ENCODE results near the gene ANGPTL2. TPM values are rescaled to one million over a fixed set of nuclear protein-coding genes. Genes with fewer than 3 reads are reported as not detected.

Gene ANGPTL2
- total and polyA plus RNA-seq, 4 experiments from 2014 or later = not detected

DNA sequence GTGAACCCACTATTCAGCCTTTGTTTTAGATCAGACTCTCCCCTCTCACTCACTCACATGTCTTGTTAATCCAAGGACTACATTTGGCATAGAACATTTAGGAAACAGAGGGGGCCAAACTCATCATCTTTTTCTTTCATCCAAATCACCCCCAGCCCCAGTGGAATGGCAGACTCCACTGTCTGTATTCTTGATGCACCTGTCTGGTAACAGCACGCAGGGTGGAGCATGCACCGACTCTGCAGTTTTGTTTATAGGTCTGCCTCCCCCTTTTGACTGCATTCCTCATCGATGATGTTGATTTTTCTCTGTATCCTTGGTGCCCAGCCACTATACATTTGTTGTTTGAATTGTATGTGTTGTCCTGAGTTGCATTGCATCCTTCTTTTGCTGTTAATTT lies 66.0 kb downstream of the ANGPTL2 start:
- peaks cover 4 to 14% (median 9%) of the 10 kb centered on the region in 4 donors for H3K4me1 Mint-ChIP-seq
- H3K9me3 Mint-ChIP-seq = no peaks in the 10 kb centered on the region
- Histone ChIP-seq H3K36me3 (ENCODE audit: insufficient read depth, low read length) (no peaks in the 10 kb centered on the region), H3K4me3 (ENCODE audit: low read length in 2 of 2) (no peak overlapping the region), H3K4me1 (ENCODE audit: insufficient read depth, low read length) (no peaks in the 10 kb centered on the region), H3K27me3 (ENCODE audit: insufficient read depth, low read length) (no peaks in the 10 kb centered on the region), H3K9me3 (ENCODE audit: control insufficient read depth in 1 of 2, low read length in 2 of 2) (no peaks in the 10 kb centered on the region), H3K27ac (ENCODE audit: low read depth, low read length) (no peak overlapping the region)
- H3K4me3 Mint-ChIP-seq = no peak overlapping the region
- H3K27me3 Mint-ChIP-seq = no peaks in the 10 kb centered on the region
- DNase-seq = no peak
- H3K27ac Mint-ChIP-seq = peak overlapping the region in 2 of 7 donors; percentile 23 to 24
- intact Hi-C loops (cut with micrococcal nuclease) = no loop called here
- ChIA-PET CTCF (ENCODE audit: partially characterized antibody) (no interaction called here), POLR2A (ENCODE audit: partially characterized antibody) (interaction anchor here (1.2 kb wide), 1 partner anchor 7 kb away, joined by 4 read pairs; no protein-coding TSS in a partner anchor)
- H3K36me3 Mint-ChIP-seq = peaks cover 2 to 6% of the 10 kb centered on the region in 2 donors

DNA sequence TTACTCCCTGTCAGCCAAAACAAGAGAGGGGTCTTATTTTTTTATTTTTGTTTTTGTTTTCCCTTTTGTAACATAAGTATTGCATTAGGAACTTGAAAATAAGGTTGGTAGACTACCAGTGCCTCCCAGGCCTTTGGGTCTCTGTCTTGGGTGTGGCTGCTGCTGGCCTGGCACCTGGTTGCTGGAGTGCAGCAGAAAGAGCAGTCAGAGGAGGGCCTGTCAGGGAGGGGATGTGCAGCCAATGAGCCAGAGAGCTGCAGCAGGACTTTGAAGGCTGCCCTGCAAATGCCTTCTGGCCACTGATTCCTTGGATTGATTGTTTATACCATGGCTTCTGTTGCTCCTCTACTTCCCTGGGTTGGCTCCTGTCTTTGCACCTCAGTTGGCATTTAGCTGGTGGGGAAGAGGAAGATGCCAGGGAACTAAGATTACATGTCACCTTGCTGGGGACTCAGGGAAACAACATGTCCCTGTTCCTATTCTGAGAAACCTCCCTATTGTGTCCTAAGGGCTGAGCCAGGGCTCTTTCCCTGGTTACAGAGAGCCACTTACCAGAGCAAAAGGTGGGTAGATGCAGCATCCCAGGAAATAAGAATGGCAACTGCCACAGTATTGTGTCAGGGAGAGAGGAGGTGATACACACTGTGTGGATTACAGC lies 66.6 kb downstream of the ANGPTL2 start:
- Mint-ChIP-seq H3K27ac (peak overlapping the region in 1 of 7 donors; percentile 36), H3K27me3 (no peaks in the 10 kb centered on the region), H3K9me3 (no peaks in the 10 kb centered on the region), H3K4me3 (no peak overlapping the region), H3K36me3 (peaks cover 2 to 6% of the 10 kb centered on the region in 2 donors), H3K4me1 (peaks cover 4 to 20% (median 8%) of the 10 kb centered on the region in 4 donors)
- ChIA-PET POLR2A (ENCODE audit: partially characterized antibody) (no interaction called here), CTCF (ENCODE audit: partially characterized antibody) (no interaction called here)
- no peaks in the 10 kb centered on the region for H3K36me3 ChIP-seq (ENCODE audit: insufficient read depth, low read length)
- no peaks in the 10 kb centered on the region for H3K9me3 ChIP-seq (ENCODE audit: control insufficient read depth in 1 of 2, low read length in 2 of 2)
- intact Hi-C loops (cut with micrococcal nuclease) = no loop called here
- H3K27ac ChIP-seq (ENCODE audit: low read depth, low read length) = no peak overlapping the region
- no peaks in the 10 kb centered on the region for H3K4me1 ChIP-seq (ENCODE audit: insufficient read depth, low read length)
- DNase-seq = no peak
- no peak overlapping the region for H3K4me3 ChIP-seq (ENCODE audit: low read length in 2 of 2)
- no peaks in the 10 kb centered on the region for H3K27me3 ChIP-seq (ENCODE audit: insufficient read depth, low read length)

DNA sequence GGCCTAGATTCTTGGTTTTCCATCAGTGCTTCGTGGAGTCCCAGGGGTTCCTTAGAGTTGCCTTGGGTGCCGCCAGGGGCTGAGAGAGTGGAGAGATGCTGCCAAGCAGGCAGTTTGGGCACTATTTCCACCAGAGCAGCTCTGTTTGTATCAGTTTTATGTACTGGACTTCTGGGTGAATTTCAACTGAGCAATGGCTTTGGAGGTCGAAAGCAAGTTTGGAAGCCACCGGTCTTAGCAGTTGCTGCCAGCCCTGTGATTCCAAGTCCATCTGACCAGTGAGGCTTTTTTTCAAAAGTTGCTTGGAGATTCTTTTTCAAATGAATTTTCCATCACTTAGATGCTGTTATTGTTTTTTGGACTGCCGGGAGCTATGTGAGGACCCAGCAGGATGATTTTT lies 68.5 kb downstream of the ANGPTL2 start:
- no peaks in the 10 kb centered on the region for H3K27me3 Mint-ChIP-seq
- H3K4me3 ChIP-seq (ENCODE audit: low read length in 2 of 2) = no peak overlapping the region
- intact Hi-C loops (cut with micrococcal nuclease) = no loop called here
- no peak overlapping the region for H3K27ac ChIP-seq (ENCODE audit: low read depth, low read length)
- CTCF ChIA-PET (ENCODE audit: partially characterized antibody) = no interaction called here
- H3K4me1 Mint-ChIP-seq = peaks cover 8 to 31% (median 16%) of the 10 kb centered on the region in 4 donors
- H3K4me1 ChIP-seq (ENCODE audit: insufficient read depth, low read length) = peaks cover 9% of the 10 kb centered on the region
- no peak overlapping the region for H3K27ac Mint-ChIP-seq
- no peak for DNase-seq
- H3K36me3 ChIP-seq (ENCODE audit: insufficient read depth, low read length) = no peaks in the 10 kb centered on the region
- POLR2A ChIA-PET (ENCODE audit: partially characterized antibody) = no interaction called here
- no peaks in the 10 kb centered on the region for H3K9me3 Mint-ChIP-seq
- no peaks in the 10 kb centered on the region for H3K27me3 ChIP-seq (ENCODE audit: insufficient read depth, low read length)
- H3K9me3 ChIP-seq (ENCODE audit: control insufficient read depth in 1 of 2, low read length in 2 of 2) = no peaks in the 10 kb centered on the region
- peaks cover 2 to 9% of the 10 kb centered on the region in 2 donors for H3K36me3 Mint-ChIP-seq
- H3K4me3 Mint-ChIP-seq = no peak overlapping the region

DNA sequence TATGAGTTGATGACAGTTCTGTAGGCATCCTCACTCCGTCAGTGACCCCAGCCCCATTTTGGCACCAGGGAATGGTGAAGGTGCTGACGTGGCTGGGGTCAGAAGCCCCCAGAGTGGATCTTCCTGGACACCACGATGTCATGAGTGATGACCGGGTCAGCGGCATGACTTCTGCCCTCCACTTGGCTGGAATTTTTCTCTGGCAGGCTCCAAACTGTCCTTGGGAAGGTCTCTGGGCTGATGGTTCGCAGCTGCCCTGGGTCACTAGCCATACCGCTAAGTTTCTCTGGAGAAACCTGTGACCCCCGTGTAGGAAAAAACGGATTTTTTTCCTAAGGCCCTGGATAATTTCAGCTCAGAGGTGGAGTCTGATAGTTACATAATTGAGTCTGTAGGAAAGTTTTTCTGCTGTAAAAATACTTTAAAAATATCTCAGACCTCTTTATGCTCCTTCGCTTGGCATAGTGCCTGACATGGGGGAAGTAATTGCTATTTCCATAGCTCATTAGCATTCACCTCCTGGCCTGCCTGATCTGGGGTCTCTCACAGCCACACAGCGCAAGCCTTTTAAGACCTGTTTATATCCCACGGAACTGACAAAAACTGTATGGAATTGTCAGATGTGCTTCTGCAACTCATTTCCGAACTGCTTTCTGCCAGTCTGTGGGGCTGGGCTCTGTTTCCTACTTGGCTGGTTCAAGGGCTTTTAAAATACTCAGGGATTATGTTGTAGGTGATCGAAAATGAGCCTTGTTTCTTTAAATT lies 69.2 kb downstream of the ANGPTL2 start:
- intact Hi-C loops (cut with micrococcal nuclease) = no loop called here
- ChIA-PET POLR2A (ENCODE audit: partially characterized antibody) (no interaction called here), CTCF (ENCODE audit: partially characterized antibody) (no interaction called here)
- peak overlapping the region in 1 of 7 donors; percentile 6 for H3K27ac Mint-ChIP-seq
- peaks cover 2 to 9% of the 10 kb centered on the region in 2 donors for H3K36me3 Mint-ChIP-seq
- no peak overlapping the region for H3K4me3 ChIP-seq (ENCODE audit: low read length in 2 of 2)
- no peaks in the 10 kb centered on the region for H3K27me3 Mint-ChIP-seq
- no peaks in the 10 kb centered on the region for H3K9me3 ChIP-seq (ENCODE audit: control insufficient read depth in 1 of 2, low read length in 2 of 2)
- H3K9me3 Mint-ChIP-seq = no peaks in the 10 kb centered on the region
- no peaks in the 10 kb centered on the region for H3K36me3 ChIP-seq (ENCODE audit: insufficient read depth, low read length)
- H3K27me3 ChIP-seq (ENCODE audit: insufficient read depth, low read length) = no peaks in the 10 kb centered on the region
- no peak overlapping the region for H3K4me3 Mint-ChIP-seq
- H3K4me1 ChIP-seq (ENCODE audit: insufficient read depth, low read length) = peaks cover 16% of the 10 kb centered on the region
- no peak overlapping the region for H3K27ac ChIP-seq (ENCODE audit: low read depth, low read length)
- no peak for DNase-seq
- peaks cover 13 to 31% (median 21%) of the 10 kb centered on the region in 4 donors for H3K4me1 Mint-ChIP-seq

DNA sequence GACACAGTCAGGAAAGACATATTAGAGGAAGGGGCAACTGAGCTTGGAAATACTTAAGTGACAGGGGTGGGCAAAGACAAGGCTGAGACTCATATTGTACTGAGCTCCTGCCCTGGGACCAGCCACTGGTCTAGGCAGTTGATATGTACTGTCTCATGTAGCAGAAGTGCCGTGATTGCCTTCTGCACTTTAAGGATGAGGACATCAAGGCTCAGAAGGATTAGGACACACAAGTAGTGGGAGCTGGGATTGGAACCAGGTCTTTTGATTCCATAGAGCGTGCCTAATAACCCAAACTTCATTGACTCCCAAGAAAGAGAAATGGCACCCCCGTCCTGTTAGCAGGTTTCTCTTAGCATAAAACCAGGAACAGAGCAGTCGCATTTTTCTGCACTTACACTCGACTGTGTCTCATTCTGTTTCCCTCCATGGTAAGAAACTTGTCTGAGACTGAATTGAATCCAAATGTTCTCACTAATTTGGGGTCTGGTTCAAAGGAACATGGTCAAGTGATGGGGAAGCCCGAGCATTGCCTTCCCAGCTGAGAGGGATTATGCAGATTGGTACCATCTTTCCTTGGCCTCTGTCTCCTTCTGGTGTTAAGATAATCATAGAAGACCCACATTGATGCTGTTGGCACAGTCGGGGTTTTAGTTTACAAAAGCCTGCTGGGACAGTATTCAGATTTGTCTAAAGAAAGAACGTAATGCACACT lies 70.4 kb downstream of the ANGPTL2 start:
- Histone ChIP-seq H3K27me3 (ENCODE audit: insufficient read depth, low read length) (no peaks in the 10 kb centered on the region), H3K4me3 (ENCODE audit: low read length in 2 of 2) (no peak overlapping the region), H3K36me3 (ENCODE audit: insufficient read depth, low read length) (no peaks in the 10 kb centered on the region), H3K27ac (ENCODE audit: low read depth, low read length) (no peak overlapping the region), H3K4me1 (ENCODE audit: insufficient read depth, low read length) (peaks cover 21% of the 10 kb centered on the region), H3K9me3 (ENCODE audit: control insufficient read depth in 1 of 2, low read length in 2 of 2) (no peaks in the 10 kb centered on the region)
- ChIA-PET POLR2A (ENCODE audit: partially characterized antibody) (no interaction called here), CTCF (ENCODE audit: partially characterized antibody) (no interaction called here)
- Mint-ChIP-seq H3K27me3 (no peaks in the 10 kb centered on the region), H3K36me3 (peaks cover 2 to 9% of the 10 kb centered on the region in 2 donors), H3K27ac (peak overlapping the region in 3 of 7 donors; percentile 1 to 34 (median 10)), H3K9me3 (no peaks in the 10 kb centered on the region), H3K4me3 (no peak overlapping the region), H3K4me1 (peaks cover 18 to 37% (median 24%) of the 10 kb centered on the region in 4 donors)
- no peak for DNase-seq
- intact Hi-C loops (cut with micrococcal nuclease) = no loop called here

DNA sequence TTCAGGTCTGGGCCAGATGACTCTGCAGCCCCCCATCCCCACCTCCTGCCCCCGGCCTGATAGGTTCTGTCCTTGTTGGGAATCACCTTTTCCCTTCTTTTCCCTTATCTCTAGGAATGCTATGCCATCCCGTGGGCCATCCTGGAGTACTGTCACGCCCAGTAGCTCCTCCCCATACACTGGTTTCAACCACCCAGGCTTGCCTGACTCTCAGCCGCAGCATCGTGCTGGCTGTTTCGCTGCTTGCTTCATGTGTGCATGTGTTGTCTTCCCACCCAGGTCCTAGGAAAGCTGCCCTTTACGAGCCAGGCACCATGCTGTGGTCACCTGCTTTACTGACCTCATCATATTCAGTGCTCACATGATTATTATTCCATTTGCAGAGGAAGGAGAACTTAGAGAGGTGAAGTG lies 71.8 kb downstream of the ANGPTL2 start:
- peak overlapping the region in 2 of 8 donors; percentile 16 to 23 for H3K4me3 Mint-ChIP-seq
- peaks cover 18 to 37% (median 25%) of the 10 kb centered on the region in 4 donors for H3K4me1 Mint-ChIP-seq
- H3K4me3 ChIP-seq (ENCODE audit: low read length in 2 of 2) = no peak overlapping the region
- DNase-seq = no peak
- H3K27ac Mint-ChIP-seq = peak overlapping the region in 1 of 7 donors; percentile 52
- H3K27me3 Mint-ChIP-seq = no peaks in the 10 kb centered on the region
- H3K9me3 Mint-ChIP-seq = no peaks in the 10 kb centered on the region
- no peaks in the 10 kb centered on the region for H3K27me3 ChIP-seq (ENCODE audit: insufficient read depth, low read length)
- no peaks in the 10 kb centered on the region for H3K9me3 ChIP-seq (ENCODE audit: control insufficient read depth in 1 of 2, low read length in 2 of 2)
- ChIA-PET POLR2A (ENCODE audit: partially characterized antibody) (interaction anchor here (1.5 kb wide), 1 partner anchor 13 kb away, joined by 3 read pairs; no protein-coding TSS in a partner anchor), CTCF (ENCODE audit: partially characterized antibody) (interaction anchor here (0.7 kb wide), 1 partner anchor 164 kb away, joined by 3 read pairs; no protein-coding TSS in a partner anchor)
- intact Hi-C loops (cut with micrococcal nuclease) = no loop called here
- H3K36me3 Mint-ChIP-seq = peaks cover 2 to 9% of the 10 kb centered on the region in 2 donors
- peaks cover 21% of the 10 kb centered on the region for H3K4me1 ChIP-seq (ENCODE audit: insufficient read depth, low read length)
- H3K27ac ChIP-seq (ENCODE audit: low read depth, low read length) = no peak overlapping the region
- H3K36me3 ChIP-seq (ENCODE audit: insufficient read depth, low read length) = no peaks in the 10 kb centered on the region

DNA sequence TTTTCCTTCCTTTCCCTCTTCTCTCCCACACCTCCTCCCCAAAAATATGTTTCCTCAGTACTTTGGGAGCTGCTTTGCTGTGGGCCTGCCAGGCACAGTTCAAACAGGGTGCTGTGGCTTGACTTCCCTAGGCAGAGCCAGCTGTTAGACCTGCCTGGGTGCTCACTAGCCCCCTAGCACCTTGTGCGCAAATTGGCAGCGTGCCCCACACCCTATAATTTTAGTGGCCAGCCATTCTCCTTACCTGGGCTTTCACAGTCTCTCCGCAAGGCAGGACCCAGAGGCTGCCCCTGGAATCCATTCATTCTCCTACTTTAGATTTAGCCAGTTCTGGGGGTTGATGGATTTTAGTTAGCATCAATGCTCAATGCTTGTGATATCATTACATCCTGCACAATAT lies 72.3 kb downstream of the ANGPTL2 start:
- Histone ChIP-seq H3K27me3 (ENCODE audit: insufficient read depth, low read length) (no peaks in the 10 kb centered on the region), H3K27ac (ENCODE audit: low read depth, low read length) (no peak overlapping the region), H3K4me1 (ENCODE audit: insufficient read depth, low read length) (peaks cover 21% of the 10 kb centered on the region), H3K4me3 (ENCODE audit: low read length in 2 of 2) (no peak overlapping the region), H3K36me3 (ENCODE audit: insufficient read depth, low read length) (no peaks in the 10 kb centered on the region), H3K9me3 (ENCODE audit: control insufficient read depth in 1 of 2, low read length in 2 of 2) (no peaks in the 10 kb centered on the region)
- CTCF ChIA-PET (ENCODE audit: partially characterized antibody) = interaction anchor here (0.7 kb wide), 1 partner anchor 165 kb away, joined by 3 read pairs; no protein-coding TSS in a partner anchor
- POLR2A ChIA-PET (ENCODE audit: partially characterized antibody) = interaction anchor here (1.5 kb wide), 1 partner anchor 13 kb away, joined by 3 read pairs; no protein-coding TSS in a partner anchor
- H3K27ac Mint-ChIP-seq = no peak overlapping the region
- intact Hi-C loops (cut with micrococcal nuclease) = no loop called here
- H3K36me3 Mint-ChIP-seq = peaks cover 2 to 9% of the 10 kb centered on the region in 2 donors
- peaks cover 18 to 37% (median 25%) of the 10 kb centered on the region in 4 donors for H3K4me1 Mint-ChIP-seq
- no peak for DNase-seq
- H3K27me3 Mint-ChIP-seq = no peaks in the 10 kb centered on the region
- H3K9me3 Mint-ChIP-seq = no peaks in the 10 kb centered on the region
- peak overlapping the region in 1 of 8 donors; percentile 64 for H3K4me3 Mint-ChIP-seq
